HCT116 (cell line): ENCODE data around the gene NEO1. TPM values are rescaled to one million over a fixed set of nuclear protein-coding genes. Genes with fewer than 3 reads are reported as not detected.

ENCODE experiments used
- ATAC-seq: fragments of 200-7000 bp; cut with Tn5 transposase; 2 replicates; pipeline ENCODE4 v1.9.1; 2020; ENCODE audit warnings: mild to moderate bottlenecking, moderate library complexity
- BruUV-seq: library from RNA; stranded (reverse); fragments of 400-500 nt; replicated peaks from 2 replicates; lab custom pipeline; 2021; lab: Mats Ljungman, UMichigan
- CTCF ChIA-PET: fragments of 300-600 bp; sonication (Branson Sonifier 250); formaldehyde crosslinking; loops from one replicate; lab custom pipeline; 2021; ENCODE audit warnings: antibody characterized with exemption; lab: Charles Lee
- POLR2A ChIA-PET: fragments of 300-600, 350-600 bp; sonication (Branson Sonifier 250); formaldehyde crosslinking; loops from one replicate; lab custom pipeline; 2021; ENCODE audit warnings: antibody characterized with exemption; lab: Charles Lee
- RAD21 ChIA-PET, 2 experiments: fragments of 300-600 bp; sonication (Branson Sonifier 250); formaldehyde crosslinking; loops; one replicate each; lab custom pipeline; 2023; ENCODE audit warnings: low total read pairs in 2 of 2; ENCODE audit not compliant: uncharacterized antibody in 2 of 2, unreplicated experiment in 2 of 2, low non-redundant PET in 1 of 2; lab: Charles Lee
- DNase-seq: peaks from one replicate; pipeline ENCODE4 v3.0.0-alpha.2; 2010; ENCODE audit warnings: low read depth, low spot score
- H2AFZ ChIP-seq: fragments of 200-600 bp; shearing (Covaris generic), sonication (generic); 2 replicates; pipeline ENCODE4 v1.6.1; 2017; ENCODE audit warnings: low read depth, mixed run types, mixed read lengths, antibody characterized with exemption, low read length; ENCODE audit not compliant: poor library complexity, severe bottlenecking
- H3K27ac ChIP-seq: 2 replicates; pipeline ENCODE4 v1.5.1; 2012; ENCODE audit warnings: low read depth, low read length
- H3K27me3 ChIP-seq: fragments of 200-600 bp; sonication (generic); 2 replicates; pipeline ENCODE4 v1.6.1; 2016; ENCODE audit warnings: mixed run types, low read length, mixed read lengths; ENCODE audit not compliant: insufficient read depth
- H3K36me3 ChIP-seq, 2 experiments: fragments of 200-500 bp in 1 of 2; fragments of 200-600 bp in 1 of 2; sonication (Bioruptor generic) in 1 of 2; sonication (generic) in 1 of 2; 2 replicates each; pipeline versions ENCODE4 v1.5.1 to v1.6.1; 2014 to 2016; ENCODE audit warnings: low read length in 2 of 2, inconsistent platforms in 1 of 2, mixed read lengths in 1 of 2, mixed run types in 1 of 2; ENCODE audit not compliant: insufficient read depth in 2 of 2, control insufficient read depth in 1 of 2
- H3K4me1 ChIP-seq, 2 experiments: fragments of 200-600 bp in 1 of 2; sonication (generic) in 1 of 2; 2 replicates each; pipeline versions ENCODE4 v1.5.1 to v1.6.1; 2012 to 2017; ENCODE audit warnings: low read length in 2 of 2, inconsistent platforms in 1 of 2, mild to moderate bottlenecking in 1 of 2, mixed read lengths in 1 of 2, mixed run types in 1 of 2, moderate library complexity in 1 of 2; ENCODE audit not compliant: insufficient read depth in 2 of 2, control insufficient read depth in 1 of 2
- H3K4me2 ChIP-seq: fragments of 200-600 bp; sonication (generic); 2 replicates; pipeline ENCODE4 v1.6.1; 2017; ENCODE audit warnings: mixed run types, low read length, mixed read lengths
- H3K4me3 ChIP-seq, 2 experiments: fragments of 200-600 bp in 1 of 2; sonication (generic) in 1 of 2; replicated peaks in 1 of 2; 2 replicates each; pipeline ENCODE4 v1.5.1; 2011 to 2016; ENCODE audit warnings: low read length in 2 of 2, control low read depth in 1 of 2, low read depth in 1 of 2, mild to moderate bottlenecking in 1 of 2, mixed read lengths in 1 of 2, mixed run types in 1 of 2
- H3K79me2 ChIP-seq: fragments of 200-600 bp; sonication (generic); 2 replicates; pipeline ENCODE4 v1.6.1; 2017; ENCODE audit warnings: mild to moderate bottlenecking, mixed run types, low read length, moderate library complexity, mixed read lengths; ENCODE audit not compliant: insufficient read depth
- H3K9ac ChIP-seq: fragments of 200-600 bp; sonication (generic); 2 replicates; pipeline ENCODE4 v1.6.1; 2016; ENCODE audit warnings: low read length, mixed read lengths
- H3K9me2 ChIP-seq: fragments of 200-600 bp; sonication (generic), shearing (Covaris generic); 2 replicates; pipeline ENCODE4 v1.6.1; 2017; ENCODE audit warnings: mixed run types, mild to moderate bottlenecking, moderate library complexity; ENCODE audit not compliant: insufficient read depth
- H3K9me3 ChIP-seq, 2 experiments: fragments of 200-500 bp in 1 of 2; fragments of 200-600 bp in 1 of 2; sonication (Bioruptor generic) in 1 of 2; sonication (generic) in 1 of 2; 2 replicates each; pipeline ENCODE4 v1.6.1; 2014 to 2017; ENCODE audit warnings: low read length in 2 of 2, mixed read lengths in 2 of 2, inconsistent platforms in 1 of 2, low read depth in 1 of 2, mild to moderate bottlenecking in 1 of 2, mixed run types in 1 of 2, moderate library complexity in 1 of 2; ENCODE audit not compliant: control insufficient read depth in 1 of 2, insufficient read depth in 1 of 2
- H4K20me1 ChIP-seq: fragments of 200-600 bp; sonication (generic), shearing (Covaris generic); 2 replicates; pipeline ENCODE4 v1.6.1; 2017; ENCODE audit warnings: mixed run types, mild to moderate bottlenecking, moderate library complexity; ENCODE audit not compliant: insufficient read depth
- EGR1 ChIP-seq: IDR thresholded peaks from 2 replicates; pipeline ENCODE4 v1.6.1; 2012; ENCODE audit warnings: low read depth
- EZH2 ChIP-seq: fragments of 200-600 bp; sonication (generic); IDR thresholded peaks from 2 replicates; pipeline ENCODE4 v1.6.1; 2017; ENCODE audit warnings: antibody characterized with exemption, mixed run types
- POLR2A ChIP-seq: IDR thresholded peaks from 2 replicates; pipeline ENCODE4 v1.7.0; 2011; ENCODE audit warnings: borderline replicate concordance; ENCODE audit not compliant: insufficient read depth, insufficient read length; ENCODE audit errors: extremely low read depth
- POLR2AphosphoS5 ChIP-seq: IDR thresholded peaks from 2 replicates; pipeline ENCODE4 v1.6.1; 2011; ENCODE audit warnings: mild to moderate bottlenecking, low read depth, low read length, moderate library complexity
- SIN3A ChIP-seq: IDR thresholded peaks from 2 replicates; pipeline ENCODE4 v1.6.1; 2012; ENCODE audit warnings: low read depth
- TCF7L2 ChIP-seq: IDR thresholded peaks from 2 replicates; pipeline ENCODE4 v1.7.0; 2011; ENCODE audit warnings: borderline replicate concordance, inconsistent platforms; ENCODE audit not compliant: insufficient read depth, insufficient read length; ENCODE audit errors: extremely low read depth
- ZFX ChIP-seq: fragments of 450-650 bp; IDR thresholded peaks from 2 replicates; pipeline ENCODE4 v1.6.1; 2017
- ZNF274 ChIP-seq: fragments of 200-500 bp; sonication (Bioruptor generic); IDR thresholded peaks from 2 replicates; pipeline ENCODE4 v1.6.1; 2014; ENCODE audit warnings: mild to moderate bottlenecking, low read depth, low read length, inconsistent platforms
- intact Hi-C: fragments of 100-400 bp; cut with micrococcal nuclease; formaldehyde crosslinking; loops from 2 replicates; pipeline ENCODE4 v1.10.0; 2022
- total RNA-seq: library from RNA; stranded (reverse); gene quantifications from one replicate; pipeline ENCODE4 v1.2.1, GENCODE V29; 2021; ENCODE audit not compliant: unreplicated experiment
- TF ChIP-seq, protein P1 (sequence below), 3 experiments: fragments of 200-600 bp in 1 of 3; sonication (generic) in 1 of 3; IDR thresholded peaks in 2 of 3; conservative IDR thresholded peaks in 1 of 3; 2 replicates each; pipeline ENCODE4 v1.5.1; 2012 to 2017; ENCODE audit warnings: low read depth in 2 of 3, low read length in 2 of 3, antibody characterized with exemption in 1 of 3, borderline replicate concordance in 1 of 3, control low read depth in 1 of 3, mild to moderate bottlenecking in 1 of 3, mixed read lengths in 1 of 3, mixed run types in 1 of 3, moderate library complexity in 1 of 3; ENCODE audit not compliant: insufficient read depth in 1 of 3
- TF ChIP-seq, protein P2 (sequence below): IDR thresholded peaks from 2 replicates; pipeline ENCODE4 v1.6.1; 2011; ENCODE audit warnings: mild to moderate bottlenecking, low read length, moderate library complexity; ENCODE audit not compliant: insufficient replicate concordance; ENCODE audit errors: extremely low read depth

Gene NEO1
- total RNA-seq, 1 experiment from 2014 or later, result 30.0 TPM

DNA sequence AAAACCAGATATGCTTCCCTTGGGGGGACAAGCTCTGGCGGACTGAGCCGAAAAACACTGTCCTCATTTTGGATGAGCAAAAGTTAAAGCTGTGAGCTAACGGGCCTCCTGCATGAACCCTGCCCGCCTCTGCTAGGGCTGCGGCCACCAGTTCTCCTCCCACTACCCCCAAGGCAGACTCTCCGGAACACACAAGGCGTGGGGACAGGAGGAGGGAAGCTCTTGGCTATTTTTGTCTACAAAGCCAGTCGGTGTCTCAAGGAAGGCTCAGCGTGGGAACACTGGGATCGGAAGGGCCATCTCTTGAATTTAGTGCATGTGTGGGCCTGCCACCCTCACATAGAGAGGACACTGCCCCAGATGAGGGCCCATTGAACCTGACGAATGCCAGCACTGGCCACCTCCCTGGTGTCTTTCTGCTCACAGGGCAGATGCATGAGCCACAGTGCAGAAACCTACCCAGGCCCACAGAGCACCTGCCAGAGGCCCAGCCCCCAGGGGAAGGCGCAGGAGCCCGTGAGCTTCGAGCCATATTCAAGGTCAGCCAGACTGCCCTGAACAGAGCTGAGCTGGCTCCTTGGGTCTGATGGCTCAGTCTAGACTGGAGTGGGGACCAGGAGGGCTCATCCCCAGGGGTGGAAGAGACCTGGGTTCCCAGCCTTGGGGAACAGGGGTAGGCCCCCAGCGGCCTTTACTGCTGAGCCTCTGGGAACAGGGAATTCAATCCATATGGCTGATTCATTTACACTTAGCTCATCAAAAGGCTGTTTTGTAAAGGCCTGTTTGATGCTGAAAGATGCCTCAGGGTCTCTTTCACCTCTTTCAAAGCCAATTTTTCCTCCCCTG lies 278.2 kb downstream of the NEO1 start:
- ATAC-seq, result no peak
- Histone ChIP-seq H3K4me3 (no peak overlapping the region), H3K9me3 (no peaks in the 10 kb centered on the region), H3K27ac (no peak overlapping the region), H3K9ac (no peak overlapping the region), H3K27me3 (no peaks in the 10 kb centered on the region), H2AFZ (no peak overlapping the region), H4K20me1 (no peaks in the 10 kb centered on the region)
- BruUV-seq, result no TSS peak
- TF ChIP-seq POLR2AphosphoS5 (no peak), POLR2A (no peak), TCF7L2 (no peak), SIN3A (no peak), EZH2 (no peak), EGR1 (no peak), ZNF274 (no peak), ZFX (no peak)
- TF ChIP-seq, protein P1, sequence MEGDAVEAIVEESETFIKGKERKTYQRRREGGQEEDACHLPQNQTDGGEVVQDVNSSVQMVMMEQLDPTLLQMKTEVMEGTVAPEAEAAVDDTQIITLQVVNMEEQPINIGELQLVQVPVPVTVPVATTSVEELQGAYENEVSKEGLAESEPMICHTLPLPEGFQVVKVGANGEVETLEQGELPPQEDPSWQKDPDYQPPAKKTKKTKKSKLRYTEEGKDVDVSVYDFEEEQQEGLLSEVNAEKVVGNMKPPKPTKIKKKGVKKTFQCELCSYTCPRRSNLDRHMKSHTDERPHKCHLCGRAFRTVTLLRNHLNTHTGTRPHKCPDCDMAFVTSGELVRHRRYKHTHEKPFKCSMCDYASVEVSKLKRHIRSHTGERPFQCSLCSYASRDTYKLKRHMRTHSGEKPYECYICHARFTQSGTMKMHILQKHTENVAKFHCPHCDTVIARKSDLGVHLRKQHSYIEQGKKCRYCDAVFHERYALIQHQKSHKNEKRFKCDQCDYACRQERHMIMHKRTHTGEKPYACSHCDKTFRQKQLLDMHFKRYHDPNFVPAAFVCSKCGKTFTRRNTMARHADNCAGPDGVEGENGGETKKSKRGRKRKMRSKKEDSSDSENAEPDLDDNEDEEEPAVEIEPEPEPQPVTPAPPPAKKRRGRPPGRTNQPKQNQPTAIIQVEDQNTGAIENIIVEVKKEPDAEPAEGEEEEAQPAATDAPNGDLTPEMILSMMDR (IDR thresholded peaks at IDR 0.05 in 2 of 3, conservative IDR thresholded peaks at IDR 0.05 in 1 of 3; ENCODE audit: borderline replicate concordance in 1 of 3, insufficient read depth in 1 of 3, low read depth in 2 of 3, low read length in 2 of 3), result no peak
- TF ChIP-seq, protein P2, sequence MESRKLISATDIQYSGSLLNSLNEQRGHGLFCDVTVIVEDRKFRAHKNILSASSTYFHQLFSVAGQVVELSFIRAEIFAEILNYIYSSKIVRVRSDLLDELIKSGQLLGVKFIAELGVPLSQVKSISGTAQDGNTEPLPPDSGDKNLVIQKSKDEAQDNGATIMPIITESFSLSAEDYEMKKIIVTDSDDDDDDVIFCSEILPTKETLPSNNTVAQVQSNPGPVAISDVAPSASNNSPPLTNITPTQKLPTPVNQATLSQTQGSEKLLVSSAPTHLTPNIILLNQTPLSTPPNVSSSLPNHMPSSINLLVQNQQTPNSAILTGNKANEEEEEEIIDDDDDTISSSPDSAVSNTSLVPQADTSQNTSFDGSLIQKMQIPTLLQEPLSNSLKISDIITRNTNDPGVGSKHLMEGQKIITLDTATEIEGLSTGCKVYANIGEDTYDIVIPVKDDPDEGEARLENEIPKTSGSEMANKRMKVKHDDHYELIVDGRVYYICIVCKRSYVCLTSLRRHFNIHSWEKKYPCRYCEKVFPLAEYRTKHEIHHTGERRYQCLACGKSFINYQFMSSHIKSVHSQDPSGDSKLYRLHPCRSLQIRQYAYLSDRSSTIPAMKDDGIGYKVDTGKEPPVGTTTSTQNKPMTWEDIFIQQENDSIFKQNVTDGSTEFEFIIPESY, result no peak
- TF ChIP-seq, all 23 proteins: peak for 0
- Histone ChIP-seq H3K4me2 (no peak overlapping the region), H3K36me3 (no peaks in the 10 kb centered on the region), H3K9me2 (no peaks in the 10 kb centered on the region), H3K79me2 (no peaks in the 10 kb centered on the region), H3K4me1 (no peaks in the 10 kb centered on the region)
- no peak for DNase-seq
- ChIA-PET POLR2A (no interaction called here), RAD21 (no interaction called here), CTCF (no interaction called here)
- intact Hi-C loops, result no loop called here
